Fibroblast of lung (primary cell): ENCODE results near the gene PCDHB9.
"Not testable (repeated sequence)": the region's sequence is repeated elsewhere in the genome, so short reads cannot be mapped to it uniquely, and the experiment has no call there.

Source experiments
- EZH2 ChIP-seq: IDR thresholded peaks from 2 replicates; pipeline ENCODE4 v1.5.1; 2012; ENCODE audit warnings: low read length, control low read depth, mild to moderate bottlenecking; ENCODE audit errors: missing control alignments
- TF ChIP-seq, protein P1 (sequence below), 2 donors: IDR thresholded peaks in 1 of 2; conservative IDR thresholded peaks in 1 of 2; 1 replicate in 1 of 2; 2 replicates in 1 of 2; pipeline ENCODE4 v1.5.1; 2011 to 2012; ENCODE audit warnings: low read length in 2 of 2, control low read depth in 1 of 2, inconsistent platforms in 1 of 2, low read depth in 1 of 2, mild to moderate bottlenecking in 1 of 2

DNA sequence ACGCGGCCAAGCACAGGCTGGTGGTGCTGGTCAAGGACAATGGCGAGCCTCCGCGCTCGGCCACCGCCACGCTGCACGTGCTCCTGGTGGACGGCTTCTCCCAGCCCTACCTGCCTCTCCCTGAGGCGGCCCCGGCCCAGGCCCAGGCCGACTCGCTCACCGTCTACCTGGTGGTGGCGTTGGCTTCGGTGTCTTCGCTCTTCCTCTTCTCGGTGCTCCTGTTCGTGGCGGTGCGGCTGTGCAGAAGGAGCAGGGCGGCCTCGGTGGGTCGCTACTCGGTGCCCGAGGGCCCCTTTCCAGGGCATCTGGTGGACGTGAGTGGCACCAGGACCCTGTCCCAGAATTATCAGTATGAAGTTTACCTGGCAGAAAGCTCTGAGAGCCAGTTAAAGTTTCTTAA, 29.1 kb upstream of the PCDHB9 start:
- TF ChIP-seq EZH2, result not testable (repeated sequence)
- TF ChIP-seq, protein P1, sequence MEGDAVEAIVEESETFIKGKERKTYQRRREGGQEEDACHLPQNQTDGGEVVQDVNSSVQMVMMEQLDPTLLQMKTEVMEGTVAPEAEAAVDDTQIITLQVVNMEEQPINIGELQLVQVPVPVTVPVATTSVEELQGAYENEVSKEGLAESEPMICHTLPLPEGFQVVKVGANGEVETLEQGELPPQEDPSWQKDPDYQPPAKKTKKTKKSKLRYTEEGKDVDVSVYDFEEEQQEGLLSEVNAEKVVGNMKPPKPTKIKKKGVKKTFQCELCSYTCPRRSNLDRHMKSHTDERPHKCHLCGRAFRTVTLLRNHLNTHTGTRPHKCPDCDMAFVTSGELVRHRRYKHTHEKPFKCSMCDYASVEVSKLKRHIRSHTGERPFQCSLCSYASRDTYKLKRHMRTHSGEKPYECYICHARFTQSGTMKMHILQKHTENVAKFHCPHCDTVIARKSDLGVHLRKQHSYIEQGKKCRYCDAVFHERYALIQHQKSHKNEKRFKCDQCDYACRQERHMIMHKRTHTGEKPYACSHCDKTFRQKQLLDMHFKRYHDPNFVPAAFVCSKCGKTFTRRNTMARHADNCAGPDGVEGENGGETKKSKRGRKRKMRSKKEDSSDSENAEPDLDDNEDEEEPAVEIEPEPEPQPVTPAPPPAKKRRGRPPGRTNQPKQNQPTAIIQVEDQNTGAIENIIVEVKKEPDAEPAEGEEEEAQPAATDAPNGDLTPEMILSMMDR (conservative IDR thresholded peaks at IDR 0.05 in 1 of 2, IDR thresholded peaks at IDR 0.05 in 1 of 2; ENCODE audit: low read depth in 1 of 2, low read length in 2 of 2), result not testable (repeated sequence)
